ENCODE data around the gene BMS1.
A peak's percentile ranks its signal among the peaks of the same experiment; 100 is the strongest.
"Not testable (repeated sequence)": the region's sequence is repeated elsewhere in the genome, so short reads cannot be mapped to it uniquely, and the experiment has no call there.

Gene BMS1, protein sequence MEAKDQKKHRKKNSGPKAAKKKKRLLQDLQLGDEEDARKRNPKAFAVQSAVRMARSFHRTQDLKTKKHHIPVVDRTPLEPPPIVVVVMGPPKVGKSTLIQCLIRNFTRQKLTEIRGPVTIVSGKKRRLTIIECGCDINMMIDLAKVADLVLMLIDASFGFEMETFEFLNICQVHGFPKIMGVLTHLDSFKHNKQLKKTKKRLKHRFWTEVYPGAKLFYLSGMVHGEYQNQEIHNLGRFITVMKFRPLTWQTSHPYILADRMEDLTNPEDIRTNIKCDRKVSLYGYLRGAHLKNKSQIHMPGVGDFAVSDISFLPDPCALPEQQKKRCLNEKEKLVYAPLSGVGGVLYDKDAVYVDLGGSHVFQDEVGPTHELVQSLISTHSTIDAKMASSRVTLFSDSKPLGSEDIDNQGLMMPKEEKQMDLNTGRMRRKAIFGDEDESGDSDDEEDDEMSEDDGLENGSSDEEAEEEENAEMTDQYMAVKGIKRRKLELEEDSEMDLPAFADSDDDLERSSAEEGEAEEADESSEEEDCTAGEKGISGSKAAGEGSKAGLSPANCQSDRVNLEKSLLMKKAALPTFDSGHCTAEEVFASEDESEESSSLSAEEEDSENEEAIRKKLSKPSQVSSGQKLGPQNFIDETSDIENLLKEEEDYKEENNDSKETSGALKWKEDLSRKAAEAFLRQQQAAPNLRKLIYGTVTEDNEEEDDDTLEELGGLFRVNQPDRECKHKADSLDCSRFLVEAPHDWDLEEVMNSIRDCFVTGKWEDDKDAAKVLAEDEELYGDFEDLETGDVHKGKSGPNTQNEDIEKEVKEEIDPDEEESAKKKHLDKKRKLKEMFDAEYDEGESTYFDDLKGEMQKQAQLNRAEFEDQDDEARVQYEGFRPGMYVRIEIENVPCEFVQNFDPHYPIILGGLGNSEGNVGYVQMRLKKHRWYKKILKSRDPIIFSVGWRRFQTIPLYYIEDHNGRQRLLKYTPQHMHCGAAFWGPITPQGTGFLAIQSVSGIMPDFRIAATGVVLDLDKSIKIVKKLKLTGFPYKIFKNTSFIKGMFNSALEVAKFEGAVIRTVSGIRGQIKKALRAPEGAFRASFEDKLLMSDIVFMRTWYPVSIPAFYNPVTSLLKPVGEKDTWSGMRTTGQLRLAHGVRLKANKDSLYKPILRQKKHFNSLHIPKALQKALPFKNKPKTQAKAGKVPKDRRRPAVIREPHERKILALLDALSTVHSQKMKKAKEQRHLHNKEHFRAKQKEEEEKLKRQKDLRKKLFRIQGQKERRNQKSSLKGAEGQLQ

DNA sequence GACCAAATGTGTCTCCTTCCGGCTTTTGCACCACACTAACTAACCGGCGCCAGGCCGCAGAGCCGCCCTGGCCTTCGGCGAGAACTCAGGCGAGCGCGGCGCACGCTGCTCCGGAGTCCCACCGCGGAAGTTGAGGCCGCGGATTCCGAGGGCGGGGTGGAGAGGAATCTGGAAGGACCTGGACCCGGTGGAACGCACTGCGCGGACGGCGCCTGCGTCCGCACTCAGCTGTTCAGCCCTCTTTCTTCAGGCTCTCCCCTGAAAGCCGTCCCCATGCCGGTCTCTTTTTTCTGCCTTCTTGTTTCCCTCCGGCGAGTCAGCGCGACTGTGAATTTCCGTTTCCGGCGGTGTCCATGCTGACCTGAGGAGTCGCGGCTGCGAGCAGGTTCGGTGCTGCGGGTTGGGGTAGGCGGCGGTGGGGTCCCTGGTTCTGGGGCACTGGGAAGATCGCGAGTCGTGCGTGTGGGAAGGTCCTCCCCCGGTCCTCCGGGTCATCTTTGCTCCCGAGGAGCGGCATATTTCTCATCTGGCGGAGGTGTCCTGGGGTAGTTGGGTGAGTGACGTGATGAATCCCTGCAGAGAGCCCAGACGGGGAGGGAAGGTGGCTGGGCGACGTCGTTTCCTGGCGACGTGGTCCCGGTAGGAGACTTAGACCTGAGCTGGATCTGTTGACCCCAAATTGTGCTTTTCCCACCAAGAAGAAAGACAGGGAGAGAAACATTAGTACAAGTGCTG is at the start of gene BMS1:
BMS1 (plus strand) TSS at position 350 of the 735 bp plus-strand sequence. CDS start 1,600 bp downstream, outside the sequence.
- DNase-seq, result peak; percentile 75

DNA sequence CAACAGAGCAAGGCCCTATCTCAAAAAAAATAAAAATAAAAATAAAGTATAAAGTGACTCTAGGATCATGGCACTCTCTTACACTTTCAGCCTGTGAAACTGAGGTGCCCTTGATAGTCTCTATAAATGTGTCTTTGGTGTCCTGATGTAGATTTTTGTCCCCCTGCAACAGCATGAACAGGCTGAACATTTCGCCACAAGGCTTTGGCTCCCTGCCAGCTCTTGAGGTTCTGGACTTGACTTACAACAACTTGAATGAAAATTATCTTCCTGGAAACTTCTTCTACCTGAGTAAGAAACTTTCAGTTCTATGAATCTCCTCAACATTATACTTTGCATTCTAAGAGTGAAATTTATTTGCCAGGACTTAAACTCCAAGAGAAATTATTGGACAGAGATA is 48.1 kb upstream of the BMS1 start:
- DNase-seq, result no peak

DNA sequence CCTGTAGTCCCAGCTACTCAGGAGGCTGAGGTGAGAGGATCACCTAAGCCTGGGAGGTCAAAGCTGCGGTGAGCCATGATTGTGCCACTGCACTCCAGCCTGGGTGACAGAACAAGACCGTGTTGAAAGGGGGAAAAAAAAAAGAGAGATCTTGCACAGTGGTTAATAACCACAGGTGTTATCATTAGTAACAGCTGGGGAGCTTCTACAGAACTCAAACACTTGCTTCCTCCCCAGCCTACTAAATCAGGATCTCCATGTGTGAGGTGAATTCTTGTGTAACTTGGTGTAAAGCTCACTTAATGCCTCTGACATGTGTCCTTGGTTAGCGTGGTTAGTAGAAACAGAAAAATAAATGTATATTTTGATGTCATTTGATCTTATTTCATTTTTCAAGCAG is 43.9 kb upstream of the BMS1 start:
- no peak for DNase-seq

DNA sequence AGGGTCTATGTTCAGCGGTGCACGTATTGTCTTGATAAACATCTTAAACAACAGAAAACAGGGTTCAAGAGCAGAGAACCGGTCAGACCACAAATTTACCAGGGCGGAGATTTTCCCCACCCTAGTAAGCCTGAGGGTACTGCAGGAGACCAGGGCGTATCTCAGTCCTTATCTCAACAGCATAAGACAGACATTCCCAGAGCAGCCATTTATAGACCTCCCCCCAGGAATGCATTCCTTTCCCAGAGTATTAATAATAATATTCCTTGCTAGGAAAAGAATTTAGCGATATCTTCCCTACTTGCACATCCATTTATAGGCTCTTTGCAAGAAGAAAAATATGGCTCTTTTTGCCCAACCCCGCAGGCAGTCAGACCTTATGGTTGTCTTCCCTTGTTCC is 41.1 kb upstream of the BMS1 start:
- not testable (repeated sequence) for DNase-seq

DNA sequence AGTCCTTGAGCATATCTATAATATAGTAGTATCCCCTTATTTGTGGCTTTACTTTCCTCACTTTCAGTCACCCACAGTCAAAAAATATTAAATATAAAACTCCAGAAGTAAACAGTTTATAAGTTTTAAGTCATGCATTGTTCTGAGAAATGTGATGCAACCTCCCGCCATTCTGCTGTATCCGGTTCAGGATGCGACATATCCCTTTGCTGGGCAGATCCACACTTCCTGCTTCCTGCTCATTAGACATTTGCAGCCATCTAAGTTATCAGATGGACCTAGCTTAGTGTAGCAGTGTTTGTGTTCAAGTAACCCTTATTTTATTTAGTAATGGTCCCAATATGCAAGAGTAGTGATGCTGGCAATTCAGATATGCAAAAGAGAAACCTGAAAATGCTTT is 38.9 kb upstream of the BMS1 start:
- no peak for DNase-seq

DNA sequence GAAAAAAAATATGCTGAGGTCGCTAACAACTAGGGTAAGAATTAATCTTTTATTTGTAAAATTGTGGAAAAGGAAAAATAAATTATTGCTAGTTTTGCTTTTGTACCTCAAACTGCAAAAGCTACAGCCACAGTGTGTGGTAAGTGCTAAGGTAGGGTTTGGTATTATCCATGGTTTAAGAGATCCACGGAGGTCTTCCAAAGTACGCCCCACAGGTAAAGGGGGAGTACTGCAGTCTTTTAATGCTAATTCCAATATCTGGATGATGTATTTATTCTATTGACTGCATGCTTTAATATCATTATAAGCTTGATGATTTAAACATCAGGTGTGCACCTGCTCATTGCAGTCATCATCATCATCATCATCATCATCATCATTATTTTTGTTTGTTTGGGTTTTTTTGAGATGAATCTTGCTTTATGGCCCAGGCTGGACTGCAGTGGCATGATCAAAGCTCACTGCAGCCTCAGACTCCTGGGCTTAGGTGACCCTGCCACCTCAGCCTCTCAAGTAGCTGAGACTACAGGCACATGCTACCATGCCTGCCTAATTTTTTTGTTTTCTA is 38.4 kb upstream of the BMS1 start:
- no peak for DNase-seq

DNA sequence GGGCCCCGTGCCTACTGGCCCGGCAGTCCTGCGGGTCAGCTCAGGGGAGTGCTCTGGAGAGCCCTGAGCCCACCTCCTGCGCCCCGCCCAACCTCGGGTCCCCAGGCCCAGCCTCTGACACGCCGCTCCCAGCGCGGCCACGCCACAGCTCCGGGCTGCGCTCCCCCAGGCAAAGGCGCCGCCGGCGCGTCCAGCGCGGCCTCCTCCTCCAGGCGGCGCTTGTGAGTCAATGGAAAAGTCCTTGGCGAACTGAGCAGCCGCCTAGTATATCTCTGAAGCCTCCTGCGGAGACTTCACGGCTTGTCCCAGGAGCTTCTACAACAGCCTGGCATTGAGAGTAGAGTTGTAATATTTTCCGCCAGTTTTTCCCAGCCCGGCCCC is 29.5 kb upstream of the BMS1 start:
- peak; percentile 14 for DNase-seq

DNA sequence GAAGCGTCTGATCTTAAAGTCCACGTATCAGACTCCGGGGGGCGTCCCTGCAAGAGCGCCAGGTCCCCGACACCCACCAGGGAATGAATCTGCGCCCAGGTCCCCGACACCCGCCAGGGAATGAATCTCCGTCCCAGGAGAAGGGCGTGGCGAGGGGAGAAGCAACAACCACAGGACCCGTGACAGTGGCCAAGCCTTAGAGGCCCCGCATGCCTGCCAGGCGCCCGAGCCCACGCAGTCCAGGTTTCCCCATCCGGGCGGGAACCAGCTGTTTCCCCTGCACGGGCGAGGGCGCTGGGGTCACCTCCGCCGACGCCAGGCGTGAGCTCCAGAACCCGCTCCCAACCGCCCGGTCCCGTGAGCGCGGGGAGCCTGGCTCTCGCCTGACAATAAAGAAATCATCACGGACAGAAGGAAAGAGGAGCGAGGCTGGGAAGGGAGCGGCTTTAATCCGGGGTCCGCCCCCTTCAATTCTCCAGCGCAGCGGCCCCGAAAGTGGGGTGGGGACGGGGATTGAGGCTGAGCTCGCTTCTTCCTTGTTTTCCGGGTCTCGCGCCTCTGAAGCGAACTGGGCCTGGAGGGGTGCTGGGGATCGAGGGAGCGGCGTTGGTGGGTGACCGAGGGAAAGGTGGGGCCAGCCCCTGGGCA is 29.0 kb upstream of the BMS1 start:
- DNase-seq, result no peak

DNA sequence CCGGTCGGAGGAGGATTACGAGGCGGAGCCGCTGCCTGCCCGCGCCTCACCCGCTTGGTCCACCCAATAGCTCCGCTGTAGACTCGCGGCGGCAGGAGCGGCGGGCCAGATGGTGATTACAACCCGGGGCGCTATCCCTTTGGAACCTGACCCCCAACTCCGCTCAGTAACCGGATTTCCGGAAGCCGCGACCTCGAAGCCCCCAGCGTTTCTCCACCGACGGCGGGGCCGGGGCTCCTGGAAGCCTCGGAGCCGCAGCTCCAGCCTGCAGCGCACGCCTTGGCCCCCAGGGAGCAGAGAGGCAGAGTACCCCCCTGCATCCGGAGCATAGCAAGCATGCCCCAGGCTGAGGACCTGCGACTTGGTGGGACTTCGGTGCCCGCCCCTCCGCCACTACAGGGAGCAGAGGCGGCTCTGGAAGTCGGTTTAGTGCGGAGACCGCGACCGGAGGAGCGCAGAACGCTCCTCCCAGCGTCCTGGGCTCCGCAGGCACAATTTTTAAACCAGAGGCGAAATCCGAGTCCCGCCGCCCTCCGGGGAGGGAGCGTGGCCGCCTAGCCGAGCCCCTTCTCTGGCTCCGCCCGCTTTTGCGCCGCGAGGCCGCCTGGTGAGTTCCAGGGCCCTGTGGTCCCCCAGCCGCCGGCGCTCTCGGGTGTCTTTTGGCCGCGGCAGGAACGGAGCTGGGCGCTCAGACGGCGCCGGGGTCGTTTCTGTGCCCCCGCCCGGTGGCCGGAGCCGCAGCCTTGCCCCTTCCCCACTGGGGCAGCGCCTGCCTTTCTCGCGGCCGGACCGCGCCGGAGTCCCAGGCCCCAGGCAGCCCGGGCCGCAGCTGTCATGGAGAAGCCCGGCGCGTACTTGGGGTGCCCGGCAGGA is 28.2 kb upstream of the BMS1 start:
- no peak for DNase-seq

DNA sequence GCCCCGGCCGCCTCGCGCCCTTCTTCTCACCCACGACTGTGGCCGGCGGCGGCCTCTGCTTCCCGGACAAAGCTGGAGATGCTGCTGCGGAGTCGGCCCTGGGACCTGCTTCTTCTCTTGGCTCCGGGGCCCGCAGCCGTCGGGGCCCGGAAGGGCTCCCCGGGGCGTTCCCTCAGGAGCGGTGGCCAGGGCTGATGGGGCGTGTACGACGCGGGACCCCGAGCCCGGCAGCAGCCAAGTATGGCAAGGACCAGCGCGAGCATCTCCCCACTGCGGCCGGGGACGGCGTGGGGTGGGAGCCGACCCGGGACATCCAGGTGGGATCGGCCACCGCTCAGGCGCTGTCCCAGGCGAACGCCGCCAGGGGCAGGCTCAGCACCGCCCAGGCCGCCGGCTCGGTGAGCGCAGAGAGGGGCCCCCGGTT is 27.6 kb upstream of the BMS1 start:
- DNase-seq, result no peak

DNA sequence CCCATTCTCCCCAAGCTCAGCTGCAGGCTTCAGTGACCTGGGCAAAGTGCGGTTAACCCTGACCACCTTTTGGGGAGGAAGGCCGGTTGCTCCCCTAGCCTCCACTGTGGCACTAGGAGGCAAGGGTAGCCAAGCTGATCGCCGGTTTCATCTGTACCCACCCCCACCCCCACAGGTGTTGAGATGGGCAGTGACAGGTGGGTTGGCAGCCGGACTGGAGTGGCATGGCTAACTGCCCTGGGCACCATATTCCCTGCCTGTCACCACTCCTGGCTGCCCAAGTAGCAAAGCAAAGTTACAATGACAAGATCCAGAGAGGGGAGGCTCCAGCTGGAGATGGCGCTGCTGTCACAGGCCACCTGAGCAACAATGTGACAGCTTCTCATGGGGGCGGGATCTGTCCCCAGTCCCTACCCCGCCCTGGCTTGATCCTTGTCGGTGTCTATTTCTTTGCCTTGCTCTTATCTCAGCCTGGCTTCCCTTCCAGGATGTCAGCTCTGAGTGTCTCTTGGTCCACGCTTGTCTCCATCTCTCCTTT is 27.0 kb upstream of the BMS1 start:
- DNase-seq, result no peak

DNA sequence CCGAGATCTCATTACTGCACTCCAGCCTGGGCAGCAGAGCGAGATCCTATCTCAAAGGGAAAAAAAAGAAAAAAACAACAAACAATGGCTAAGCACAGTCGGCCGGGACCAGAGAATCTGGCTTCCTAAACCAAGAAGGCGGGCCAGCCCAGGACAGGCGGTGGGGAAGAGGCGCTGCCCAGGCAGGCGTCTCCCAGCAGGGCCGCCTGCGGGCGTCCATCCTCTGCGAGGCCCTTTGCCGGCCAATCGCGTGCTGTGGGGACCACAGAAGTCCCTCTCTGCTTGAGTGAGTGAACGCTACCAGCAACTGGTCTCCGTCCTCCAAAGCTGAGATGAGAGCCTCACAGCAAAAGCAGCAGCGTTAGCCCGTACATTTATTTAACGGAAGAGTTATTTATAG is 14.7 kb upstream of the BMS1 start:
- DNase-seq, result no peak

DNA sequence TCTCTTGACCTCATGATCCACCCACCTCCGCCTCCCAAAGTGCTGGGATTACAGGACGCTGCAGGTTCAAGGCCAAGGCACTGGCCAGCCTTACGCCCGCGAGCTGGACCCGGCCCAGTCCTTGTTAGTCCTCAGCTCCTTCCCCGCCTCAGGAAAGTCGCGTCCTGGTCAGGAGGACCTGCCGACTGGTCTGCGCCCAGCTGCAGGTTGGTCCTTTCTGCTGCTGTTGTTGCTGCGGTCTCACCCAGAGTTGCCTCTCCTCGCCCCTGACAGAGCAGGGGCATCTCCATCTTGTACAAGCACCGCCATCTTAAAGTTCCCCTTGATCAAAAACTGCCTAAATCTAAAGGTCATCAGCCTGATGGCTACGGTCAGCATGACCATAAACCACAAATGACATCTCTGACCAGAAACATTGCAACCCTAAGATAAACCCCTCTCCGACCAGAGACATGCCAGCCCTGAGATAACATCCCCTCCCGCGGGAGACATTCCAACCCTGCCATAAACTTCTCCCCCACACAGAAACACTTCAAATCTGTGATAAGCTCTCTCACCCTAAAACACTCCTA is 13.9 kb upstream of the BMS1 start:
- no peak for DNase-seq

DNA sequence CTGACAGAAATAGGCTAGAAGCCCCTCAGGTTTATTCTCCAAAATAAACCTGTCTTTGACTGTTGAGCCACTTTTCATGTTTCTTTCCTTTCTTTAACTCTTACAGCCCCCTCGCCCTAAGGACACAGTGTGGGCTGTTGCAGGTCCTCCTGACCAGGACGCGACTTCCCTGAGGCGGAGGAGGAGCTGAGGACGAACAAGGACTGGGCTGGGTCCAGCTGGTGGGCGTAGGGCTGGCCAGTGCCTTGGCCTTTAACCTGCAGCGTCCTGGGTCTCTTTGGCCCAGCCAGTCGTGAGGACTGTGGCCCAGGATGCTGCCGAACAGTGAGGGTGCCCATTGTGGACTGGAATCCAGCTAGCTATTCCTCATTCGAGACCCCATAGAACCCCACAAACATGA is 13.4 kb upstream of the BMS1 start:
- DNase-seq, result no peak

DNA sequence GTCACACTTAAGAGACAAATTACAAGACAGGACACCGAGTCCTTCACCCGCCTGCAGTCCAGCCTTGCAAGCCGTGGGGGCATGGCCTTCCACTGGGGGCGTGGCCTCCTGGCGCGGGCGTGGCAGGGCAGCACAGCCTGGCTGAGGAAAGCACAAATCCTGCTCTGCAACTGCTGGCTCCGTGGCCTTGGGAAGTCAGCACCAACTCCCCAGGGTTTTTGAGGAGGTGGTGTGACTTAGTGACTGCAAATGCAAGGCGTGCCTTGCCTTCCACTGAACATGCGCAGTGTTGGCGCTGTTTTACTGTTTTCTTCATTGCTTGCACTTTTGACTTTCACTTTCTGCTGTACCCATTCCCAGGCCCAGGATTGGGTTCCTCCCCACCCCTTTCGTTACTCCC is 12.9 kb upstream of the BMS1 start:
- DNase-seq, result no peak

DNA sequence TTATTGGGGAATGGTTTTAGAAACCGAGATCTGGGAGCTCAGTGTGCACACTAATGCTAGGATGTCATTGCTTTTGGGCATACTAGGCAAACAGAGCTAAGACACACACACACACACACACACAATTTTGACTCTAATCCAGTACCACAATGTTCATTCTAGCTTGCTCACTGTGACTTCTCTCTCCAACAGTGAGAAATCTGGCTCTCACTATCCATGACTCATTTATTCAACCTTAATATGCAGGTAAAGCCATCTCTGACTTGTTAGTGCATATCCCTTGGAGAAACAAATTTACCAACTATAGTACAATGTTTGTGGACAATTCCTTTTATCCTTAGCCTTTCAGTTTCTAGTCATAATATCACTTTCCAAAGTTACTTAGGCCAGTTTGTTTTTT is 5.9 kb upstream of the BMS1 start:
- no peak for DNase-seq

DNA sequence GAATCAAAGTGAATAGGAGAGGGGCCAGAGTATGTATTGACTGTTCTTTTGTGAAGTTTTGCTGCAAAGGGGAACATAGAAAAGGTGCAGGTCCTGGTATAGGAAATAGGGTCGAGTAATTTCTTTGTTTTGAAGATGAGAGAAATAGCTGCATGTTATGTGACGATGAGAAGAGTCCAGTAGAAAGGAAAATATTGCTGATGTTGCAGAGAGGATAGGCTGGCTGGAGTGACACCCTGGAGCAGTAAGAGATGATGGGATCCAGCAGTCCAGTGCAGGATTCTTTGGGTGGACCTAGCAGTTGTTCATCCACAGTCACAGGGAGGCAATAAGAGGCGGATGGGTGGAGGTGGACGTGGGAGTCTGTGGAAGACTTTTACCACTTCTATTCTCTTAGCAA is 2.1 kb upstream of the BMS1 start:
- DNase-seq, result no peak

DNA sequence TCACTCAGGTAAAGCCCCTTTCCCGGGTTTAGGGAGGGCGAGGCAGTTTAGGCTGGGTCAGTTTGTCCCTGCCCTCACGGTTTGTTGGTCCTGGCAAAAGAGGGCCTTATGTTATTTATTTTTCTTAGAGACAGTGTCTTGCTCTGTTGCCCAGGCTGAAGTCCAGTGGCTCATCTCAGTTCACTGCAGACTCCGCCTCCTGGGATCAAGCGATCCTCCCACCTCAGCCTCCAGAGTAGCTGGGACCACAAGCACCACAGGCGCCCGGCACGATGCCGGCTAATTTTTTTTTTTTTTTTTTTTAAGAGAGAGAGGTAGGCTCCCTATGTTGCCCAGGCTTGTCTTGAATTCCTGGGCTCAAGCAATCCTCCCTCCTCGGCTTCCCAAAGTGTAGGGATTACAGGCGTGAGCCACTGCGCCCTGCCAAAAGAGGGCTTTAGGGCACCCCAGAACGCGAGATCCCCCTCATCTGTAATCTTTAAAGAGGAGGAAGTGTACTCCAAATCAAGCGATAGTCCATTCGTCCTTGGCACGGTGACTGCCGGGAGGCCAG is 626 bp upstream of the BMS1 start:
- DNase-seq, result no peak

DNA sequence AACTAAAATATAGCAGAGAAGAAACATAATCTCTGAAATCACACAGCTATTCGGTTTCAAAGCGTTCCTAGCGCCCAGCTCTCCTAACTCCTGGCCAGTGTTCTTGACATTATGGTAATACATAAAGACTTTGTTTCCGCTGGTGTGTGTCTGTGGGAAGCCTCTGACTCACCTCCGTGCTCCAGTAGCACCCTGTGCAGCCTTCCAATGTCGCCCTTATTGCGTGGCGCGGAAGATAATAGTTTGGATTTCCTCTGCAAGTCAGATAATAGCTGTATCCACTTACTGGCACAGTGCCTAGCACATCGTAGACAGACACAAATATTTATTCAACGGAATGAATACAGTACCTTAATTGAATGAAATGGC is 570 bp downstream of the BMS1 start:
- no peak for DNase-seq

DNA sequence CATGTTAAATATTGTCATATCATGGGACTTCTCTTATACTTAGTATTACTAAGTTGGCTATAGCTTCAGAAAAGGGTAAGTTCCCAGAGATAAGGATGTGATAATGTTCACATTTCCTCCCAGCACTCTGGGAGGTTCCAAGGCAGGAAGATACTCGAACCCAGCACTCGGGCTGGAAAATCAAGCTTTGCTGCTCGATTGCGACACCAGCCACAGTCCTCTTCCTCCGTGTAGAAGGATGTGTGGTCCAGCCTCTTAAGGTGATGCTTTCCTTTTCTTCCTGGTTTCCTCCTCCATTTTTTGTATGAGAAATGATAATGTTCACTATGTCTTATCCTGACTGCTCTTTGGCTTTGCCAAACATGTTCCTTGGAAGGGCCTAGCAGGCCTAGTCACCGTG is 3.2 kb downstream of the BMS1 start:
- DNase-seq, result no peak

Measured in NCI-H526 treated with DMSO at 0.1 percent for 48 hours (cell line).